Measurements from ENCODE around the gene SORCS2. TPM values are rescaled to one million over a fixed set of nuclear protein-coding genes. Genes with fewer than 3 reads are reported as not detected.

SORCS2 gene
- total and polyA plus RNA-seq, 2 of the 8 experiments (the other 6 are each of a cell fraction or from before 2014, with no cell fraction given): 0.36 to 1.8 TPM

GRCh38 chr4:7694324-7694723 lies 502.0 kb downstream of the SORCS2 start (continued):
- no peak for TF ChIP-seq FOSL1 (IDR thresholded peaks at IDR 0.05; ENCODE audit: insufficient read depth, low read depth, low read length)
- no peak for TF ChIP-seq ATF2 (IDR thresholded peaks at IDR 0.05; ENCODE audit: low read length)
- TF ChIP-seq JUN (IDR thresholded peaks at IDR 0.05; ENCODE audit: low read depth, low read length): no peak
- TF ChIP-seq ZNF274 (IDR thresholded peaks at IDR 0.05; ENCODE audit: borderline replicate concordance, extremely low read depth, low read length): no peak
- TF ChIP-seq EP300 (IDR thresholded peaks at IDR 0.05; ENCODE audit: borderline replicate concordance in 1 of 2, low read depth in 2 of 2, low read length in 2 of 2): no peak
- no peak for TF ChIP-seq TCF12 (IDR thresholded peaks at IDR 0.05; ENCODE audit: low read depth, low read length)
- TF ChIP-seq EZH2 (IDR thresholded peaks at IDR 0.05; ENCODE audit: low read depth, low read length, severe bottlenecking): no peak
